ENCODE data around the gene ZNF561.

DNA sequence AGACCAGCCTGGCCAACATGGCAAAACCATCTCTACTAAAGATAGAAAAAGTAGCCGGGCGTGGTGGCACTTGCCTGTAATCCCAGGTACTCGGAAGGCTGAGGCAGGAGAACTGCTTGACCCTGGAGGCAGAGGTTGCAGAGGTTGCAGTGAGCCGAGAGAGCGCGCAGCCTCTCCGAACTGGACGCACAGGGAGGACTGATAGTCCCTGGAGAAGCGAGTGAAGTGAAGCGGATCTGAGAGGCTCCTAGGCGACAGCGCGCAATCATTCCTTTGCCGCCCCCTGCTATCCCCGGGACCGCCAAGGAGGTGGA is 233 bp downstream of the ZNF561 start:
- no peak for TF ChIP-seq CTCF (IDR thresholded peaks at IDR 0.05)
- TF ChIP-seq POLR2A (IDR thresholded peaks at IDR 0.05): no peak
